ENCODE measurements around the gene IFI30.

DNA sequence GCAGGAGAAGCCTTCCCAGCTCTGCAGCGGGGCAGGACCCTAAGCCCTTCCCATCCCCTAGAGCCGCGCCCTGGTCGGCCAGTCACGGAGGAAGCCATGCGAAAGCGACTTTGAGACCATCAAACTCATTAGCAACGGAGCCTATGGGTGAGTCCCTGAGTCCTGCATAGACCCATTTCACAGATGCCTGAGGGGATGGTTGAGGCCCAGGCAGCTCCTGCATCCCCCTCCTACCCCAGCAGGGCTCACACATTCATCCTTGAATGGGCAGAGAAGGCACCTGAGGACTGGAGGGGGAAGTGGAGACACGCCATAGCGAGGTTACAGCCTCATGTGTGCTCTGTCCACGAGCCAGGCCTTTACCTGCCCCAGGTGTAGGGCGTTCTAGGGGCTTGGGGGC is 44.8 kb upstream of the IFI30 start:
- TF ChIP-seq, protein P1, sequence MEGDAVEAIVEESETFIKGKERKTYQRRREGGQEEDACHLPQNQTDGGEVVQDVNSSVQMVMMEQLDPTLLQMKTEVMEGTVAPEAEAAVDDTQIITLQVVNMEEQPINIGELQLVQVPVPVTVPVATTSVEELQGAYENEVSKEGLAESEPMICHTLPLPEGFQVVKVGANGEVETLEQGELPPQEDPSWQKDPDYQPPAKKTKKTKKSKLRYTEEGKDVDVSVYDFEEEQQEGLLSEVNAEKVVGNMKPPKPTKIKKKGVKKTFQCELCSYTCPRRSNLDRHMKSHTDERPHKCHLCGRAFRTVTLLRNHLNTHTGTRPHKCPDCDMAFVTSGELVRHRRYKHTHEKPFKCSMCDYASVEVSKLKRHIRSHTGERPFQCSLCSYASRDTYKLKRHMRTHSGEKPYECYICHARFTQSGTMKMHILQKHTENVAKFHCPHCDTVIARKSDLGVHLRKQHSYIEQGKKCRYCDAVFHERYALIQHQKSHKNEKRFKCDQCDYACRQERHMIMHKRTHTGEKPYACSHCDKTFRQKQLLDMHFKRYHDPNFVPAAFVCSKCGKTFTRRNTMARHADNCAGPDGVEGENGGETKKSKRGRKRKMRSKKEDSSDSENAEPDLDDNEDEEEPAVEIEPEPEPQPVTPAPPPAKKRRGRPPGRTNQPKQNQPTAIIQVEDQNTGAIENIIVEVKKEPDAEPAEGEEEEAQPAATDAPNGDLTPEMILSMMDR (conservative IDR thresholded peaks at IDR 0.05 in 1 of 2, IDR thresholded peaks at IDR 0.05 in 1 of 2; ENCODE audit: low read depth in 1 of 2, low read length in 2 of 2) = no peak
- no peak for TF ChIP-seq EZH2 (IDR thresholded peaks at IDR 0.05; ENCODE audit: low read length, missing control alignments)

Measured in fibroblast of lung (primary cell).